Measurements from ENCODE around the gene PREP.

DNA sequence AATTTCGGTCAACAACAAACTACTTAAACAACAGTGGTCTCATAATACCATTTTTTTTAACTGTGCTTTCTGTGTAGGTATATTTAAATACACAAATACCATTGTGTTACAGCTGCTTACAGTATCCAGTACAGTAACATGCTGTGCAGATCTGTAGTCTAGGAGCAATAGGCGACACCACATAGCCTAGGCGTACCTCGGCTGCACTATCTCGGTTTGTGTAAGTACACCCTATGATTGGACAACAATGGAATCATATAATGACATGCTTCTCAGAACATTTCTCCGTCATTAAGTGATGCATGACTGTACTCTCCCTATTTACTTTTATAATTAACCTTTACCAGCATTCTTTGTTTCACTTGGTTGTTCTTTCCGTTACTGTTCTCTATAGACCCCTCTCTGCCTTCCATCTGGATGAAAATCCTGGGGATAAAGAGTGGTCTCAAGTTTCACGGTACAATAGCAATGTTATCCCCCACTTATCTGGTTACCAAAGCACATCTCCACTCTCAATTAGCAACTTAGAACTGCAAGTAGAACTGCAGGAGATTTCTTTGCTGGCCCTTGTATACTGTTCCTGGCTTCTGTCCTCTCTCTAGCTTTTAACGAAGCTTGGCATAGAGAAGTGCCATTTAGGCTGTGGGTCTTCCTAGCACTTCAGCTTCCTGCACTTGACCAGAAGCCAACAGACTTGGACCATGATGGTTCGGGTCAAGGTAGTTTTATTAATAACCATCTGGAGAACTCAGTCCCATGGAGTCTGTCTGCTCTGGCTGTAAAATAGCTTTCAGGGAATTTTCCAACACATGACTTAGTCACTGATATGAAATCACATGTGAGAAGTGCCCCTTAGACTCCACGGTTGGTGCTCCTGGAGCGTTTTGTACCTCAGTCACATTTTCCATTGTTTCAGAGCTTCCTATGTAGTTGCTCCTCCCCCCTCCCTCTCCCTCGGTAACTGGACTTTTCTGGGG, 142.7 kb downstream of the PREP start:
- TF ChIP-seq ATF2 (IDR thresholded peaks at IDR 0.05; ENCODE audit: low read length) = no peak
- no peak for TF ChIP-seq RNF2 (IDR thresholded peaks at IDR 0.05; ENCODE audit: borderline replicate concordance, low read depth, low read length, missing control alignments, poor library complexity, severe bottlenecking)
- TF ChIP-seq CTCF (IDR thresholded peaks at IDR 0.05; ENCODE audit: control extremely low read depth in 1 of 3, insufficient read depth in 1 of 3, low read depth in 1 of 3, low read length in 3 of 3) = no peak

Measured in H1 (cell line).